ENCODE data around the gene HSPA9.
"Not testable (repeated sequence)": the region's sequence is repeated elsewhere in the genome, so short reads cannot be mapped to it uniquely, and the experiment has no call there.

Gene HSPA9

GRCh38 chr5:138528744-138529469 lies 46.3 kb downstream of the HSPA9 start:
- DNase-seq, result no peak

- DNase-seq, result no peak
Observed at GRCh38 chr5:138528208-138528607, 47.0 kb downstream of the HSPA9 start.

- no peak for DNase-seq
Observed at GRCh38 chr5:138527170-138527569, 48.0 kb downstream of the HSPA9 start.

GRCh38 chr5:138523406-138523805 lies 51.8 kb downstream of the HSPA9 start:
- no peak for DNase-seq

- no peak for DNase-seq
Observed at GRCh38 chr5:138520971-138521370, 54.2 kb downstream of the HSPA9 start.

GRCh38 chr5:138517437-138517836 lies 57.8 kb downstream of the HSPA9 start:
- DNase-seq, result no peak

GRCh38 chr5:138515556-138516245 lies 59.5 kb downstream of the HSPA9 start:
- DNase-seq, result no peak

- DNase-seq, result no peak
Observed at GRCh38 chr5:138514021-138514420, 61.2 kb downstream of the HSPA9 start.

GRCh38 chr5:138508958-138509357 lies 66.2 kb downstream of the HSPA9 start:
- no peak for DNase-seq

- not testable (repeated sequence) for DNase-seq
Observed at GRCh38 chr5:138507485-138507884, 67.7 kb downstream of the HSPA9 start.

GRCh38 chr5:138506370-138507306 lies 68.6 kb downstream of the HSPA9 start:
- DNase-seq, result no peak

GRCh38 chr5:138504799-138505198 lies 70.4 kb downstream of the HSPA9 start:
- no peak for DNase-seq

Data from T-helper 1 cell (primary cell).